Measurements from ENCODE around the gene FCF1. TPM values are rescaled to one million over a fixed set of nuclear protein-coding genes. Genes with fewer than 3 reads are reported as not detected.

Gene FCF1
- total and polyA plus RNA-seq, 9 of the 15 experiments (the other 6 are each of a cell fraction or from before 2014, with no cell fraction given) = 6.8 to 91.9 (median 40.0) TPM

DNA sequence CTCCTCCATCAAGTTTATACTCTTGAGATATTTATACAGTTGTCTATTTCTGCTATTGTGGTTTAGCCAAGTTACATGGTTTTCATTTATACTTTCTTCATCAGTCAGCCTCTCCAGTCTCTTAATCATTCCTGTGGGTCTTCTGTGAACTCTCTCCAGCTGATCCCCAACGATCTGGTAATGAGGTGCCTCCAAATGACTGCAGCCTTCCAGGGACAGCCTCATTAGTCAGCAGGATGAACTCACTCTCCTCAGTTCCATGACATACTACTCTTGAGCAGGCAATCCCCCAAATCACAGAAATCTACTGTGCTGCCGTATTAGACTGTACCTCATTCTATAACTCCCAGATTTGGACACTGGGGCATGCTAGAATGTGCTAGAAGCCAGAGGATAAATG is 15.4 kb upstream of the FCF1 start (continued):
- TF ChIP-seq, protein P1, sequence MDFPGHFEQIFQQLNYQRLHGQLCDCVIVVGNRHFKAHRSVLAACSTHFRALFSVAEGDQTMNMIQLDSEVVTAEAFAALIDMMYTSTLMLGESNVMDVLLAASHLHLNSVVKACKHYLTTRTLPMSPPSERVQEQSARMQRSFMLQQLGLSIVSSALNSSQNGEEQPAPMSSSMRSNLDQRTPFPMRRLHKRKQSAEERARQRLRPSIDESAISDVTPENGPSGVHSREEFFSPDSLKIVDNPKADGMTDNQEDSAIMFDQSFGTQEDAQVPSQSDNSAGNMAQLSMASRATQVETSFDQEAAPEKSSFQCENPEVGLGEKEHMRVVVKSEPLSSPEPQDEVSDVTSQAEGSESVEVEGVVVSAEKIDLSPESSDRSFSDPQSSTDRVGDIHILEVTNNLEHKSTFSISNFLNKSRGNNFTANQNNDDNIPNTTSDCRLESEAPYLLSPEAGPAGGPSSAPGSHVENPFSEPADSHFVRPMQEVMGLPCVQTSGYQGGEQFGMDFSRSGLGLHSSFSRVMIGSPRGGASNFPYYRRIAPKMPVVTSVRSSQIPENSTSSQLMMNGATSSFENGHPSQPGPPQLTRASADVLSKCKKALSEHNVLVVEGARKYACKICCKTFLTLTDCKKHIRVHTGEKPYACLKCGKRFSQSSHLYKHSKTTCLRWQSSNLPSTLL (IDR thresholded peaks at IDR 0.05) = no peak
- TF ChIP-seq CUX1 (CRISPR knock-in tag; IDR thresholded peaks at IDR 0.05) (no peak), HDGF (IDR thresholded peaks at IDR 0.05) (no peak), ZNF217 (CRISPR knock-in tag; IDR thresholded peaks at IDR 0.05) (no peak), THRB (CRISPR knock-in tag; conservative IDR thresholded peaks at IDR 0.05) (no peak), ADNP (tag; IDR thresholded peaks at IDR 0.05) (no peak), NR2C2 (CRISPR knock-in tag; IDR thresholded peaks at IDR 0.05) (no peak), NR2C2 (tag; IDR thresholded peaks at IDR 0.05) (no peak), WHSC1 (IDR thresholded peaks at IDR 0.05; ENCODE audit: low read length) (no peak)
